ENCODE results near the gene SLCO1A2.

Gene SLCO1A2

GRCh38 chr12:21294176-21294575 lies 40.5 kb downstream of the SLCO1A2 start:
- Histone ChIP-seq H3K36me3 (ENCODE audit: control insufficient read depth in 1 of 2, insufficient read depth in 2 of 2, low read length in 2 of 2) (no peaks in the 10 kb centered on the region), H3K9ac (ENCODE audit: low read depth in 1 of 2, low read length in 2 of 2) (no peak overlapping the region), H3K9me3 (ENCODE audit: control insufficient read depth in 1 of 2, low read length in 2 of 2) (no peaks in the 10 kb centered on the region), H3K4me1 (ENCODE audit: control insufficient read depth in 1 of 2, insufficient read depth in 2 of 2, low read length in 2 of 2) (no peaks in the 10 kb centered on the region), H3K27ac (ENCODE audit: low read depth, low read length) (no peak overlapping the region), H3K4me3 (ENCODE audit: low read depth in 1 of 2, low read length in 2 of 2) (no peak overlapping the region), H3K27me3 (ENCODE audit: control insufficient read depth in 1 of 2, insufficient read depth in 2 of 2, low read length in 2 of 2) (no peaks in the 10 kb centered on the region)

GRCh38 chr12:21292111-21292510 lies 42.6 kb downstream of the SLCO1A2 start:
- Histone ChIP-seq H3K4me1 (ENCODE audit: control insufficient read depth in 1 of 2, insufficient read depth in 2 of 2, low read length in 2 of 2) (no peaks in the 10 kb centered on the region), H3K27me3 (ENCODE audit: control insufficient read depth in 1 of 2, insufficient read depth in 2 of 2, low read length in 2 of 2) (no peaks in the 10 kb centered on the region), H3K4me3 (ENCODE audit: low read depth in 1 of 2, low read length in 2 of 2) (no peak overlapping the region), H3K27ac (ENCODE audit: low read depth, low read length) (no peak overlapping the region), H3K36me3 (ENCODE audit: control insufficient read depth in 1 of 2, insufficient read depth in 2 of 2, low read length in 2 of 2) (no peaks in the 10 kb centered on the region), H3K9ac (ENCODE audit: low read depth in 1 of 2, low read length in 2 of 2) (no peak overlapping the region), H3K9me3 (ENCODE audit: control insufficient read depth in 1 of 2, low read length in 2 of 2) (no peaks in the 10 kb centered on the region)

- Histone ChIP-seq H3K4me3 (ENCODE audit: low read depth in 1 of 2, low read length in 2 of 2) (no peak overlapping the region), H3K9ac (ENCODE audit: low read depth in 1 of 2, low read length in 2 of 2) (no peak overlapping the region), H3K9me3 (ENCODE audit: control insufficient read depth in 1 of 2, low read length in 2 of 2) (no peaks in the 10 kb centered on the region), H3K36me3 (ENCODE audit: control insufficient read depth in 1 of 2, insufficient read depth in 2 of 2, low read length in 2 of 2) (no peaks in the 10 kb centered on the region), H3K27me3 (ENCODE audit: control insufficient read depth in 1 of 2, insufficient read depth in 2 of 2, low read length in 2 of 2) (no peaks in the 10 kb centered on the region), H3K27ac (ENCODE audit: low read depth, low read length) (no peak overlapping the region), H3K4me1 (ENCODE audit: control insufficient read depth in 1 of 2, insufficient read depth in 2 of 2, low read length in 2 of 2) (no peaks in the 10 kb centered on the region)
Observed at GRCh38 chr12:21289698-21290097, 45.0 kb downstream of the SLCO1A2 start.

GRCh38 chr12:21276826-21277225 lies 57.9 kb downstream of the SLCO1A2 start:
- Histone ChIP-seq H3K36me3 (ENCODE audit: control insufficient read depth in 1 of 2, insufficient read depth in 2 of 2, low read length in 2 of 2) (no peaks in the 10 kb centered on the region), H3K27me3 (ENCODE audit: control insufficient read depth in 1 of 2, insufficient read depth in 2 of 2, low read length in 2 of 2) (no peaks in the 10 kb centered on the region), H3K27ac (ENCODE audit: low read depth, low read length) (no peak overlapping the region), H3K4me3 (ENCODE audit: low read depth in 1 of 2, low read length in 2 of 2) (no peak overlapping the region), H3K4me1 (ENCODE audit: control insufficient read depth in 1 of 2, insufficient read depth in 2 of 2, low read length in 2 of 2) (no peaks in the 10 kb centered on the region), H3K9me3 (ENCODE audit: control insufficient read depth in 1 of 2, low read length in 2 of 2) (no peaks in the 10 kb centered on the region), H3K9ac (ENCODE audit: low read depth in 1 of 2, low read length in 2 of 2) (no peak overlapping the region)

- Histone ChIP-seq H3K27ac (ENCODE audit: low read depth, low read length) (no peak overlapping the region), H3K9me3 (ENCODE audit: control insufficient read depth in 1 of 2, low read length in 2 of 2) (no peaks in the 10 kb centered on the region), H3K4me3 (ENCODE audit: low read depth in 1 of 2, low read length in 2 of 2) (no peak overlapping the region), H3K27me3 (ENCODE audit: control insufficient read depth in 1 of 2, insufficient read depth in 2 of 2, low read length in 2 of 2) (no peaks in the 10 kb centered on the region), H3K9ac (ENCODE audit: low read depth in 1 of 2, low read length in 2 of 2) (no peak overlapping the region), H3K36me3 (ENCODE audit: control insufficient read depth in 1 of 2, insufficient read depth in 2 of 2, low read length in 2 of 2) (no peaks in the 10 kb centered on the region), H3K4me1 (ENCODE audit: control insufficient read depth in 1 of 2, insufficient read depth in 2 of 2, low read length in 2 of 2) (no peaks in the 10 kb centered on the region)
Observed at GRCh38 chr12:21265932-21266331, 68.8 kb downstream of the SLCO1A2 start.

- H3K4me3 ChIP-seq (ENCODE audit: low read depth in 1 of 2, low read length in 2 of 2): no peak overlapping the region
- no peaks in the 10 kb centered on the region for H3K4me1 ChIP-seq (ENCODE audit: control insufficient read depth in 1 of 2, insufficient read depth in 2 of 2, low read length in 2 of 2)
- H3K27ac ChIP-seq (ENCODE audit: low read depth, low read length): no peak overlapping the region
- H3K27me3 ChIP-seq (ENCODE audit: control insufficient read depth in 1 of 2, insufficient read depth in 2 of 2, low read length in 2 of 2): no peaks in the 10 kb centered on the region
- no peak overlapping the region for H3K9ac ChIP-seq (ENCODE audit: low read depth in 1 of 2, low read length in 2 of 2)
- H3K9me3 ChIP-seq (ENCODE audit: control insufficient read depth in 1 of 2, low read length in 2 of 2): no peaks in the 10 kb centered on the region
- H3K36me3 ChIP-seq (ENCODE audit: control insufficient read depth in 1 of 2, insufficient read depth in 2 of 2, low read length in 2 of 2): no peaks in the 10 kb centered on the region
Observed at GRCh38 chr12:21264232-21264631, 70.5 kb downstream of the SLCO1A2 start.

GRCh38 chr12:21257172-21257571 lies 77.5 kb downstream of the SLCO1A2 start:
- no peak overlapping the region for H3K9ac ChIP-seq (ENCODE audit: low read depth in 1 of 2, low read length in 2 of 2)
- no peaks in the 10 kb centered on the region for H3K27me3 ChIP-seq (ENCODE audit: control insufficient read depth in 1 of 2, insufficient read depth in 2 of 2, low read length in 2 of 2)
- H3K27ac ChIP-seq (ENCODE audit: low read depth, low read length): no peak overlapping the region
- no peaks in the 10 kb centered on the region for H3K9me3 ChIP-seq (ENCODE audit: control insufficient read depth in 1 of 2, low read length in 2 of 2)
- no peak overlapping the region for H3K4me3 ChIP-seq (ENCODE audit: low read depth in 1 of 2, low read length in 2 of 2)
- H3K36me3 ChIP-seq (ENCODE audit: control insufficient read depth in 1 of 2, insufficient read depth in 2 of 2, low read length in 2 of 2): no peaks in the 10 kb centered on the region
- H3K4me1 ChIP-seq (ENCODE audit: control insufficient read depth in 1 of 2, insufficient read depth in 2 of 2, low read length in 2 of 2): no peaks in the 10 kb centered on the region

- Histone ChIP-seq H3K36me3 (ENCODE audit: control insufficient read depth in 1 of 2, insufficient read depth in 2 of 2, low read length in 2 of 2) (no peaks in the 10 kb centered on the region), H3K27me3 (ENCODE audit: control insufficient read depth in 1 of 2, insufficient read depth in 2 of 2, low read length in 2 of 2) (no peaks in the 10 kb centered on the region), H3K9ac (ENCODE audit: low read depth in 1 of 2, low read length in 2 of 2) (no peak overlapping the region), H3K4me1 (ENCODE audit: control insufficient read depth in 1 of 2, insufficient read depth in 2 of 2, low read length in 2 of 2) (no peaks in the 10 kb centered on the region), H3K9me3 (ENCODE audit: control insufficient read depth in 1 of 2, low read length in 2 of 2) (no peaks in the 10 kb centered on the region), H3K4me3 (ENCODE audit: low read depth in 1 of 2, low read length in 2 of 2) (no peak overlapping the region), H3K27ac (ENCODE audit: low read depth, low read length) (no peak overlapping the region)
Observed at GRCh38 chr12:21252070-21252469, 82.6 kb downstream of the SLCO1A2 start.

GRCh38 chr12:21248679-21249078 lies 86.0 kb downstream of the SLCO1A2 start:
- H3K27ac ChIP-seq (ENCODE audit: low read depth, low read length): no peak overlapping the region
- H3K4me3 ChIP-seq (ENCODE audit: low read depth in 1 of 2, low read length in 2 of 2): no peak overlapping the region
- no peaks in the 10 kb centered on the region for H3K36me3 ChIP-seq (ENCODE audit: control insufficient read depth in 1 of 2, insufficient read depth in 2 of 2, low read length in 2 of 2)
- no peaks in the 10 kb centered on the region for H3K9me3 ChIP-seq (ENCODE audit: control insufficient read depth in 1 of 2, low read length in 2 of 2)
- H3K9ac ChIP-seq (ENCODE audit: low read depth in 1 of 2, low read length in 2 of 2): no peak overlapping the region
- H3K4me1 ChIP-seq (ENCODE audit: control insufficient read depth in 1 of 2, insufficient read depth in 2 of 2, low read length in 2 of 2): no peaks in the 10 kb centered on the region
- no peaks in the 10 kb centered on the region for H3K27me3 ChIP-seq (ENCODE audit: control insufficient read depth in 1 of 2, insufficient read depth in 2 of 2, low read length in 2 of 2)

GRCh38 chr12:21239866-21240265 lies 94.9 kb downstream of the SLCO1A2 start:
- Histone ChIP-seq H3K9me3 (ENCODE audit: control insufficient read depth in 1 of 2, low read length in 2 of 2) (no peaks in the 10 kb centered on the region), H3K9ac (ENCODE audit: low read depth in 1 of 2, low read length in 2 of 2) (no peak overlapping the region), H3K27me3 (ENCODE audit: control insufficient read depth in 1 of 2, insufficient read depth in 2 of 2, low read length in 2 of 2) (no peaks in the 10 kb centered on the region), H3K4me1 (ENCODE audit: control insufficient read depth in 1 of 2, insufficient read depth in 2 of 2, low read length in 2 of 2) (no peaks in the 10 kb centered on the region), H3K27ac (ENCODE audit: low read depth, low read length) (no peak overlapping the region), H3K36me3 (ENCODE audit: control insufficient read depth in 1 of 2, insufficient read depth in 2 of 2, low read length in 2 of 2) (no peaks in the 10 kb centered on the region), H3K4me3 (ENCODE audit: low read depth in 1 of 2, low read length in 2 of 2) (no peak overlapping the region)

GRCh38 chr12:21234395-21234794 lies 100.3 kb downstream of the SLCO1A2 start:
- Histone ChIP-seq H3K9ac (ENCODE audit: low read depth in 1 of 2, low read length in 2 of 2) (no peak overlapping the region), H3K4me3 (ENCODE audit: low read depth in 1 of 2, low read length in 2 of 2) (no peak overlapping the region), H3K36me3 (ENCODE audit: control insufficient read depth in 1 of 2, insufficient read depth in 2 of 2, low read length in 2 of 2) (no peaks in the 10 kb centered on the region), H3K27ac (ENCODE audit: low read depth, low read length) (no peak overlapping the region), H3K27me3 (ENCODE audit: control insufficient read depth in 1 of 2, insufficient read depth in 2 of 2, low read length in 2 of 2) (no peaks in the 10 kb centered on the region), H3K9me3 (ENCODE audit: control insufficient read depth in 1 of 2, low read length in 2 of 2) (no peaks in the 10 kb centered on the region), H3K4me1 (ENCODE audit: control insufficient read depth in 1 of 2, insufficient read depth in 2 of 2, low read length in 2 of 2) (no peaks in the 10 kb centered on the region)

Data from duodenal mucosa (tissue), 2 donors.